Measurements from ENCODE around the gene LLPH. TPM values are rescaled to one million over a fixed set of nuclear protein-coding genes. Genes with fewer than 3 reads are reported as not detected.

LLPH gene
- 5.9 and 6.0 TPM in 2 replicates for total RNA-seq

GRCh38 chr12:66130267-66131066 is at the start of gene LLPH:
LLPH (minus strand) TSS chr12:66130750; CDS start chr12:66129106, 1,644 bp downstream.

DNA sequence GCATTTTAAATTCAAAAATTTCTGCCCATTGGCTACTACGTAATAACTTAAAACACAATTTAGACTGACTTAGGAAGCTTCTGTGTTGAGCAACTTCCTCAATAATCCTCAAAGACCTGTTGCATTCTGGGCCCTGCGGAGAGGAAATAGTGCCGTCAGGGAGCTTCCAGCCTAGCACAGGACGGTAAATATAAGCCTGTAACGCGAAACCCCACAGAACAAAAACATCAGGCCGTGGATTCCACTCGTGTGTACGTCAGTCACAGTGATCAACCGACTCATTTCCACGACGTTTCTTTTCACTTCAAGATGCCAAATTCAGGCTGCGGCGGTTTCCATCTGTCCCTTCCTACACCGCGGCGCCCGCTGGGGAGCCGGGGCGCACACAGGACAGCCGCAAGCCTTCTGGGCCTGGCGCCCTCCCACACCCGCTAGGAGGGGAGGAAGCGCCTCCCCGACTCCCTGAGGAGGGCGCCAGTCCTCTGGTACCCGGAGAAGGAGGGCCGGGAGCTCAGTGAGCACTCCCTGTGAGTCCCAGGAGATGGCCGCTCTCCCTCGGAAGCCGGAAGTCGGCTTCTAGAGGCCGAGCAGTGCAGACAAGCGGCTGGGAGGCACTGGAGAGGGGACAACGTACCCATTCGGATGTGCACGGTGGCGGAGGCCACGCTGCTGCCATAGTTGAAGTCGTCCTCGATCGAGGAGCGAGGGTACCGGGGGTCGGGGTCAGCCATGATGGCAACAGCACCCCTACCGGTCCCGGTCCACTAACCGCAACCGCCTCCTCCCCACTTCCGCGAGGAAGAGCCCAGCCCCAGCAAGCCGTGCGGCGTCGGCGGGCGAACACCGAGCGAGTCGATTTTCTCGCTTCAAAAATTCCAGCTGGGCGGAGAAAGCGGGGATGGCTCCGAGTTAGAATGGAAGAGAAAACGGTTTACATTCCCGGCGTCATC is 38.9 kb upstream of the LLPH start, which contains the start of gene TMBIM4:
Gene TMBIM4 (minus strand): TSS at position 776 of the 950 bp plus-strand sequence. CDS start 45 bp downstream, at position 731.

Other genes with a start within 250 kb of the LLPH start
- gene TMBIM4, start 39.2 kb upstream of the LLPH start, total RNA-seq = 67.8 and 81.3 TPM in 2 replicates
- 9.1 and 10.2 TPM in 2 replicates for gene IRAK3, start 58.5 kb upstream of the LLPH start, total RNA-seq
- 1.7 and 3.2 TPM in 2 replicates for gene HELB, start 171.7 kb upstream of the LLPH start, total RNA-seq

Measured in aortic smooth muscle cell (primary cell).